OCI-M1 (cell line): ENCODE data around the gene ST13.
"Not testable (repeated sequence)": the region's sequence is repeated elsewhere in the genome, so short reads cannot be mapped to it uniquely, and the experiment has no call there.

Source experiments
- DNase-seq: peaks from one replicate; lab custom pipeline; 2025; lab: John Stamatoyannopoulos, UW

Gene ST13

GRCh38 chr22:40856513-40857308 is at the start of gene ST13, which contains the start of gene XPNPEP3:
TSS of gene ST13 (minus strand) at chr22:40856639. CDS start at chr22:40856540, 99 bp downstream.
TSS of gene XPNPEP3 (plus strand) at chr22:40857148. CDS start at chr22:40857182, 34 bp downstream.
- peak; percentile 98 for DNase-seq

GRCh38 chr22:40904101-40904500 is 47.7 kb upstream of the ST13 start:
- DNase-seq = no peak

- DNase-seq = peak; percentile 84
These were observed 42.5 kb upstream of the ST13 start for GRCh38 chr22:40898850-40899357.

- DNase-seq = no peak
These were observed 38.0 kb upstream of the ST13 start for GRCh38 chr22:40894417-40894816.

- DNase-seq = no peak
These were observed 34.4 kb upstream of the ST13 start for GRCh38 chr22:40890881-40891280.

- no peak for DNase-seq
These were observed 32.7 kb upstream of the ST13 start for GRCh38 chr22:40889116-40889515.

GRCh38 chr22:40878922-40879321 is 22.5 kb upstream of the ST13 start:
- DNase-seq = no peak

GRCh38 chr22:40877488-40877887 is 21.0 kb upstream of the ST13 start:
- DNase-seq = no peak

- no peak for DNase-seq
These were observed 20.5 kb upstream of the ST13 start for GRCh38 chr22:40876907-40877306.

- no peak for DNase-seq
These were observed 18.7 kb upstream of the ST13 start for GRCh38 chr22:40875111-40875510.

- DNase-seq = no peak
These were observed 17.6 kb upstream of the ST13 start for GRCh38 chr22:40874016-40874415.

GRCh38 chr22:40868379-40868778 is 11.9 kb upstream of the ST13 start:
- not testable (repeated sequence) for DNase-seq

- DNase-seq = no peak
These were observed 10.7 kb upstream of the ST13 start for GRCh38 chr22:40867109-40867508.

GRCh38 chr22:40862537-40862936 is 6.1 kb upstream of the ST13 start:
- no peak for DNase-seq

GRCh38 chr22:40862013-40862412 is 5.6 kb upstream of the ST13 start, which contains the start of gene DNAJB7:
TSS of gene DNAJB7 (minus strand) at chr22:40862113. CDS start at chr22:40861994, 119 bp downstream.
- DNase-seq = no peak

- peak; percentile 46 for DNase-seq
These were observed 943 bp upstream of the ST13 start for GRCh38 chr22:40857309-40857855.

- DNase-seq = peak; percentile 70
These were observed 393 bp downstream of the ST13 start for GRCh38 chr22:40855979-40856512.

- peak; percentile 72 for DNase-seq
These were observed 1.1 kb downstream of the ST13 start for GRCh38 chr22:40855071-40855978.

GRCh38 chr22:40853961-40854360 is 2.5 kb downstream of the ST13 start:
- peak; percentile 39 for DNase-seq

GRCh38 chr22:40853333-40853732 is 3.1 kb downstream of the ST13 start:
- no peak for DNase-seq

- not testable (repeated sequence) for DNase-seq
These were observed 10.6 kb downstream of the ST13 start for GRCh38 chr22:40845816-40846215.

- no peak for DNase-seq
These were observed 11.5 kb downstream of the ST13 start for GRCh38 chr22:40844951-40845350.
